ENCODE data around the gene PDE11A. TPM values are rescaled to one million over a fixed set of nuclear protein-coding genes. Genes with fewer than 3 reads are reported as not detected.

The PDE11A gene
- total RNA-seq, 1 donor from 2014 or later = 0.75 TPM

DNA sequence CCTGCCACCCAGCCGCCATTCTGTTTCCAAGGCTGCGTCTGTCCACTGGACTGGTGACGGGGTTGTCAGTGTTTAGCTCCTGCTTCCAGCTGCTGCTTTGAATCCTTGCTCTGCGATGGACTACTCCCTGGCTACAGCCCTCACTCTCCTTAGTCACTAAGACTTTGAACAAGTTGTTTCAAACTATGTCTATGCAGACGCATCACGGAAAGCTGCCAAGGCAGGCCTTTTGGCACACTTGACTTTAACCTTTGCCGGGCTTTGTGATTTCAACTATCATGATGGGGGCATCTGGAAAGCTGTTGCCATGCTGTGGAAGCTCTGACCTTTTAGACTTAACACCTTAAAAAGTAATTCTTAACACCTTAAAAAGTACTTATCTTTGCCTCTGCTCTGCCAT lies 54.4 kb downstream of the PDE11A start:
- no peak overlapping the region for H3K4me3 ChIP-seq
- H3K27ac ChIP-seq = no peak overlapping the region
- no peak for DNase-seq (ENCODE audit: low spot score in 2 of 2)
- TF ChIP-seq, protein P1, sequence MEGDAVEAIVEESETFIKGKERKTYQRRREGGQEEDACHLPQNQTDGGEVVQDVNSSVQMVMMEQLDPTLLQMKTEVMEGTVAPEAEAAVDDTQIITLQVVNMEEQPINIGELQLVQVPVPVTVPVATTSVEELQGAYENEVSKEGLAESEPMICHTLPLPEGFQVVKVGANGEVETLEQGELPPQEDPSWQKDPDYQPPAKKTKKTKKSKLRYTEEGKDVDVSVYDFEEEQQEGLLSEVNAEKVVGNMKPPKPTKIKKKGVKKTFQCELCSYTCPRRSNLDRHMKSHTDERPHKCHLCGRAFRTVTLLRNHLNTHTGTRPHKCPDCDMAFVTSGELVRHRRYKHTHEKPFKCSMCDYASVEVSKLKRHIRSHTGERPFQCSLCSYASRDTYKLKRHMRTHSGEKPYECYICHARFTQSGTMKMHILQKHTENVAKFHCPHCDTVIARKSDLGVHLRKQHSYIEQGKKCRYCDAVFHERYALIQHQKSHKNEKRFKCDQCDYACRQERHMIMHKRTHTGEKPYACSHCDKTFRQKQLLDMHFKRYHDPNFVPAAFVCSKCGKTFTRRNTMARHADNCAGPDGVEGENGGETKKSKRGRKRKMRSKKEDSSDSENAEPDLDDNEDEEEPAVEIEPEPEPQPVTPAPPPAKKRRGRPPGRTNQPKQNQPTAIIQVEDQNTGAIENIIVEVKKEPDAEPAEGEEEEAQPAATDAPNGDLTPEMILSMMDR (IDR thresholded peaks at IDR 0.05) = no peak
- H3K27me3 ChIP-seq = no peaks in the 10 kb centered on the region
- no peaks in the 10 kb centered on the region for H3K9me3 ChIP-seq
- no peaks in the 10 kb centered on the region for H3K4me1 ChIP-seq
- no peaks in the 10 kb centered on the region for H3K36me3 ChIP-seq
- intact Hi-C loops (cut with DNase I) = no loop called here

DNA sequence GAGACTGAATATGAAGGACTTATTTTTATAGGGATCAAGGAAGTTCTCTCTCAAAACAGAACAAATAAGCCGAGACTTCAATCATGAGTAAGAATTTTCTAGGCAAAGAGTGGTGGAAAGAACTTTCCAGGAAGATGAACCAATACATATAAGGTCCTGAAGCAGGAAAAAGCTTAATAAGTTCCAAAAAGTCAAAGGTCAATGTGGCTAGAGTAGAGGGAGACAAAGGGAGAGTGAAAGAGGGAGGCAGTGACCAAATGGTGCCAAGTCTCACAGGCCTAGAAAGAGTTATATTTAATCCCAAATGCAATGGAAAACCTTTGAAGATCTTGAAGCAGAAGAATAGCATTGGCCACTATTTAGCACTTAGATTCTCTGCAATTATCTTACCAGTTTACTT lies 56.0 kb downstream of the PDE11A start:
- Histone ChIP-seq H3K27ac (no peak overlapping the region), H3K4me1 (no peaks in the 10 kb centered on the region), H3K27me3 (no peaks in the 10 kb centered on the region), H3K9me3 (no peaks in the 10 kb centered on the region), H3K4me3 (no peak overlapping the region), H3K36me3 (no peaks in the 10 kb centered on the region)
- DNase-seq (ENCODE audit: low spot score in 2 of 2) = no peak
- TF ChIP-seq, protein P1 (IDR thresholded peaks at IDR 0.05) = no peak
- intact Hi-C loops (cut with DNase I) = no loop called here

GRCh38 chr2:178012639-178013038 lies 59.9 kb downstream of the PDE11A start:
- Histone ChIP-seq H3K4me1 (no peaks in the 10 kb centered on the region), H3K27me3 (no peaks in the 10 kb centered on the region), H3K9me3 (no peaks in the 10 kb centered on the region), H3K36me3 (no peaks in the 10 kb centered on the region), H3K27ac (no peak overlapping the region), H3K4me3 (no peak overlapping the region)
- intact Hi-C loops (cut with DNase I) = no loop called here
- TF ChIP-seq, protein P1 (IDR thresholded peaks at IDR 0.05) = no peak
- no peak for DNase-seq (ENCODE audit: low spot score in 2 of 2)

- TF ChIP-seq, protein P1 (IDR thresholded peaks at IDR 0.05) = no peak
- no peak overlapping the region for H3K27ac ChIP-seq
- intact Hi-C loops (cut with DNase I) = no loop called here
Measured at GRCh38 chr2:178009813-178010212, 62.8 kb downstream of the PDE11A start.

DNA sequence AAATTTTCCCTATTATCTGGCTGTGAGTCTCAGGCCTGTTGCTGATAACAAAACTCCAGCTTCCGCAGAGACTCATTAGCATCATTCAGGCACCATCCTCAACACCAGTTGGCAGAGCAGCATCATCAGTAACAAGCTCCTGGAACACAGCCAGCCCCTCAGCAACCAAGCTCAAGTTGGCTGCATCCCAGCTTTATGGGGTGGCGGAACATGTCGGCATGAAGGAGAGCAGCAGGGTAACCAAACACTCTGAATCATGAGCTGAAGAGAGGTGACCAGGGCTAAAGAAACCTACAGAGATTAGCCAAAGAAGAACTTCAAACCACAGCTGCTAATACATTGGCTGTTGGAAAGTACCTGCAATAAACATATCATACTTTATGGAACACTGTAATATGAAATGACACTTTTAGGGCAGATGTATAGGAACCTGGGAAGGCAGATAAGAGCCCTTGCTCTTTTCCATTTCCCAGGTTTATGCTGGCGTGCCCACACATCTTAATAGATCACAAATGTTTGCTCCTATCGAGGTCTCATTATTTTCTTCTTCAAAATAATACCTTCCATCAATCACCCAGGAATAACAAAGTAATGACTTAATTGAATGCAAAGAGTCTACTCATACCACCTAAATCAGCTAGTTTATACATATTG lies 63.8 kb downstream of the PDE11A start:
- DNase-seq (ENCODE audit: low spot score in 2 of 2) = no peak
- TF ChIP-seq, protein P1 (IDR thresholded peaks at IDR 0.05) = no peak
- intact Hi-C loops (cut with DNase I) = no loop called here
- Histone ChIP-seq H3K9me3 (no peaks in the 10 kb centered on the region), H3K36me3 (no peaks in the 10 kb centered on the region), H3K4me1 (no peaks in the 10 kb centered on the region), H3K27ac (no peak overlapping the region), H3K4me3 (no peak overlapping the region), H3K27me3 (no peaks in the 10 kb centered on the region)

More at GRCh38 chr2:178009813-178010212, 62.8 kb downstream of the PDE11A start:
- DNase-seq (ENCODE audit: low spot score in 2 of 2) = no peak
- Histone ChIP-seq H3K36me3 (no peaks in the 10 kb centered on the region), H3K9me3 (no peaks in the 10 kb centered on the region), H3K27me3 (no peaks in the 10 kb centered on the region), H3K4me1 (no peaks in the 10 kb centered on the region), H3K4me3 (no peak overlapping the region)

GRCh38 chr2:178006710-178007109 lies 65.9 kb downstream of the PDE11A start:
- no peaks in the 10 kb centered on the region for H3K4me1 ChIP-seq
- H3K4me3 ChIP-seq = no peak overlapping the region
- H3K27me3 ChIP-seq = no peaks in the 10 kb centered on the region
- DNase-seq (ENCODE audit: low spot score in 2 of 2) = no peak
- no peak overlapping the region for H3K27ac ChIP-seq
- no peaks in the 10 kb centered on the region for H3K9me3 ChIP-seq
- TF ChIP-seq, protein P1 (IDR thresholded peaks at IDR 0.05) = no peak
- intact Hi-C loops (cut with DNase I) = no loop called here
- no peaks in the 10 kb centered on the region for H3K36me3 ChIP-seq
